CD4-positive, alpha-beta T cell treated with Interleukin-17A for 4 hours (primary cell): Measurements from ENCODE around the gene POU2AF3.

ENCODE experiments used
- DNase-seq: peaks from one replicate; pipeline ENCODE4 v3.0.0-alpha.2; 2020; ENCODE audit warnings: mixed read lengths

The POU2AF3 gene

DNA sequence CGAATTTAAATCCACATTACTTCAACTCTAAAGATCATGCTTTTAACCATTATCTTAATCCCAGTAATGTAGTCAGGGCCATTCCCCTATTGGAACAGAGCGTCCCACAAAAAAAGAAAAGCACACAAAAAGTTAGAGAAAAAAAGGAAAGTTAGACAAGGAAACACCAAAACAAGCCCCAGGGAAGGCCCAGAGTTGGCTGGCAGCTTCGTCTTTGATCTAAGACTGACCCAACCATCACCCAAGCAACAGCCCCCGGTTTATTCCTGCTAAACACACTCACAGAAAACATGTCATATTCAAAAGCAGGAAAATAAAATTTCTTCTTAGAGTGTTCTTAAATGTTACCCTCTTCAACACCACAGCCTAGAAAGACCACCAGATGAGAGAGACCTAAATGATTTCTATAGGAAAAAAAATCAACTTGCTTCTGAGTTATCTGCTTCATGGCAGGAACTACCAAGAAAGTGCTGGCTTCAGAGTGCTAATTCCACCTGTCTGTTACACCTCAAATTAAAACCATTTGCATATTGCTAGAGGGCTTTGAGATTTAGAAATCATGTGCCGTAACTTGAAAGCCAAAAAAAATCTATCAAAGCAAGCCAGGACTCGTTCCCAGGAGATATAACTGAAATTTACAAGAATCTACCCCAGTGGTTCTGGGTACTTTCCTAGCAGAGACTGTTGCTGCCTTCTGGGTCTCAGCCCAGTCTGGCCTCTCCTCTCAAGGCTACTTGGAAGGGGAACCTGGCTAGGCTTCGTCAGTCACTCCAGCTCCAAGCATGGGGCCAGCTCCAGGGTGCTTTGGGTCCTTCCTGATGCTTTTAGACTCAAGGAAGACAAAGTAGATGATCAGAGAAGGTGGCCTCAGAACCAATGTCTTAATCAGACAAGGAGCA is 31.2 kb downstream of the POU2AF3 start:
- no peak for DNase-seq

DNA sequence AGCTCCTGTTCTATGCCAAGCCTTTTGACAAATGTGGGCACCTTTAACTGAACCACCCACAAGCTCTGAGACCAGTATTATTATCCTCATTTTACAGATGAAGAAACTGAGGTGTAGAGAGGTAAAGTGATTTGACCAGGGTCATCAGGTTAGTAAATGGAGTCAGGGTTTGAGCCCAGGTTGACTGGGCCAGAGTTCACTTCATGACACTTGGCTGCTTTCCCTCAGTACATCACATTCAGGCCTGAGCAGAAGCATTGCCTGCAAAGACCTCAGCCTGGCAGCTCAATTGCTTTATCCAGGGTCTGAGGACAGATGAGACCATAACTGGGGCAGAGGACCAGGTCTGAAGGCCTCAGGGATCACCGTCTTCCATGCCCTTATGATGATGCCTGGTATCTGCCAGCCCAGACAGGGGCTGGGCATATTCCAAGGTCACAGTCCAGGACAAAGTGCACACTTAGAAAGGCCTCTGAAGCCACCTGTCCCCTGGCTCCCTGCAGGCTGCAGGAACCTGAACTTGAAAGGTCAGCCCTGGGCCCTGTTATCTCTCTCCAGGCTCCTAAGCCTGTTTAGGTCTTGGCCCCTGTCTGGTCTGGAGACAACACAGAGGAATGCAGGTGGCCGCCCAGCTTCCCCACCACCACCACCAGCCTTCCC is 32.0 kb downstream of the POU2AF3 start:
- DNase-seq, result no peak

- no peak for DNase-seq
Observed at GRCh38 chr11:111331711-111332479, 33.5 kb downstream of the POU2AF3 start.

DNA sequence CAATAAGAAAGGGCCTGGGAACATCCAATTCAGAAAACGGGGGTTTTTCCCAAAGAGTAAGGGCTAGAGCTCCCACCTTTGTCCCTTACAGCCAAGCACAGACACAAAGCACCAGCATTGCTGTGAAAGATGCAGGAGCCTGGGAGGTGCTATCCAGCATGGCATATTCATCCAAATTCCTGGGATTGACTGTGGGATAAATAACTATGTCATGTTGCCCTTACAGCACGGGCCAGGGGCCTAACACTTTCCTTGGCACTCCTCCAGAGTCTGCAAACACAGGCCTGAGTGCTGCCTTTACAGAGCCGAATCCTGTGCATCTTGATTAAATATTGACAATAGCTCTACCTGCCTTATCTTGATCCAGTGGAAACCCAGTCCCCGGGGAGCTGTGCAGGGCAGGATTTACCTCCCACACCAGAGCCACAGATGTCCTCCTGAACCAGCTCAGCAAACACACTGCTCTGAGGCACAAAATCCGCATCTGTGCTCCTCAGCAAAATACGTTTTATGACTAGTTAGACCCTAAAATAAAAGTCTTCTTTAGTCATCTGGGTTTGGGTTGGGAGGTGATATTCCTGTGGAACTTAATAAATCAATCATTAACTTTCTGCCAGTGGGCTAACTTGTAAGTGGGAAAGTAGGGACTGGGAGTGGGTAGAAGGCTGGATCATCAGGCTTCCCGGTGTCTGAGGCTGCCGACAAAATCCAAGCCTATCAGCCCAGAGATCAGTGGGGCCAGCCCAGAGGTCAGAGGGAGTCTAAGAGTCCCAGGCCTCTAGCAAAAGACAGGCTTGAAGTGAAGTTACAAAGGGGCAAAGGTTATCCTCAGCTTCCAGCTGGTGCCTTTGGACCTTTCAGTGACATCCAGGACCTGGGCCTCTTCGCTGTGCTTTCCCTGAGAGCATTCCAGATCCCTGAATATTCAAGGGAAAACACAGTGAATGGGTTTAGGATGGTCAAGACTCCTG is 36.5 kb downstream of the POU2AF3 start:
- no peak for DNase-seq

DNA sequence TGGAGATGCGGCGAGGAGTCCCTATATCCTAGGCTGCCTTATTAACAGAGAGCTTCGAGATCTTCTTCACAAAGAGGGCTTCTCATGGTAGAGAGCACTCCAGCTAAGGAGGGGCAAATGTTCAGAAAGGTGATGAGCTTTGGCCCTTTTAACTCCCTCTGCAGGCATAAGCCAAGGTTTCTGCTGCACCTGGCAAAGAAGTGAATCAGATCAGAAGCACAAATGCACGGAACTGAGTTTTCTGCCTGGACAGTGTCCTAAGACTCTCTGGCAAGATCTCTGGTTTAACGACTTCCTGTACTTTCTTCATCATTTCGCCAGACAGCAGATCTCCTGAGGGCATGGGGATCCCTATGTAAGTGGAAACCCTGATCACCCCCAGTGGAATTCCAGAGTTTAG is 37.2 kb downstream of the POU2AF3 start:
- DNase-seq, result no peak

GRCh38 chr11:111336062-111336461 is 37.7 kb downstream of the POU2AF3 start:
- DNase-seq, result no peak

GRCh38 chr11:111336582-111337256 is 38.4 kb downstream of the POU2AF3 start:
- no peak for DNase-seq

- DNase-seq, result no peak
Observed at GRCh38 chr11:111339758-111340388, 41.5 kb downstream of the POU2AF3 start.

GRCh38 chr11:111342329-111342728 is 44.0 kb downstream of the POU2AF3 start:
- DNase-seq, result no peak

GRCh38 chr11:111344032-111344431 is 45.7 kb downstream of the POU2AF3 start:
- DNase-seq, result no peak

DNA sequence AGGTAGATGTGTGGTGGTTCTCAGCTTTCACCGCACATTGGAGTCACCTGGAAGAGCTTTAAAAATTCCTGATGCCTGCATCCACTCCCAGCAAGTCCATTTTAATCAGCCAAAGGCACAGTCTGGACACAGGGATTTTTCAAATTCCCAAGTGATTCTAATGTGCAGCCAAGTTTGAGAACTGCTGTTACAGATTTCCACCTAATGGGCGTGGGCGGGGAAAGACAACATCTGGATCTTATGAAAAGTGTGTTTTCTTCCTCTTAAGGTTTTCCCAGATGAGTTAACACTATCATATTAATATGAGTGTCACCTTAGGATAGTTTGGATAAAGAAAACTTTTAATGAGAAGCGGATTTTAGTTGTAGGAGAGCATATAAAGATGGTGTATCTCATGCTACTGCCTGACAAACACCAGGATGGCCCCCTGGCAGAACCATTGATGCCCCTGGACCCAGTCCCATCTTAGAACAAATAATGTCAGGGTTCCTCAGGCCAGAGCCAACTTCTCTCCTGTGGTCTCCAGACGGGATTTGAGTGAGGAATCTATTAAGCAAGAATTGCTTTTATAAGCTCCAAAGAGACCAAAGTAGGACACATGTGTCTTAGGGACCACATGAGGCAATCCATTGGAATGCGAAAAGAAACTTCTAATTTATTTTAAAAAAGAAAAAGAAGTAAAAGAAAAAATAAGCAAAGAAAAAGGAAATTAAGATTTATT is 48.8 kb downstream of the POU2AF3 start:
- no peak for DNase-seq

GRCh38 chr11:111347723-111348115 is 49.4 kb downstream of the POU2AF3 start:
- DNase-seq, result no peak

- DNase-seq, result no peak
Observed at GRCh38 chr11:111348147-111348546, 49.8 kb downstream of the POU2AF3 start.

DNA sequence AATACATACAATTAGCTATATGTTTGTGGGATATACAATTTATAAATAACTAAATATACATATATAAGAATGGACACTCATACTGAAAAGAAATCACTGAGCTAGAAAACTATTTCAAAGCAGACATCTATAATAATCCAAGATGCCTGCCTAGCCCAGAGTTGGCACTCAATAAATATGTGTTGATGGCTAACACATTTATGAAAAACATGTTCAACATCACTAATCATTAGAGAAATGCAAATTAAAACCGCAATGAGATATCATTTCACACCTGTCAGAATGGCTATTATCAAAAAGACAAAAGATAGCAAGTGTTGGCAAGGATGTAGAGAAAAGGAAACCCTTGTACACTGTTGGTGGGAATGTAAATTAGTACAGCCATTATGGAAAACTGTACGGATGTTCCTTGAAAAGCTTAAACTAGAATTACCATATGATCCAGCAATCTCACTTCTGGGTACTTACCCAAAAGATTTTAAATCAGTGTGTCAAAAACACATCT is 50.9 kb downstream of the POU2AF3 start:
- DNase-seq, result no peak

- DNase-seq, result no peak
Observed at GRCh38 chr11:111350811-111351210, 52.5 kb downstream of the POU2AF3 start.

- no peak for DNase-seq
Observed at GRCh38 chr11:111351374-111352055, 53.2 kb downstream of the POU2AF3 start.

GRCh38 chr11:111352231-111352746 is 53.9 kb downstream of the POU2AF3 start:
- no peak for DNase-seq

DNA sequence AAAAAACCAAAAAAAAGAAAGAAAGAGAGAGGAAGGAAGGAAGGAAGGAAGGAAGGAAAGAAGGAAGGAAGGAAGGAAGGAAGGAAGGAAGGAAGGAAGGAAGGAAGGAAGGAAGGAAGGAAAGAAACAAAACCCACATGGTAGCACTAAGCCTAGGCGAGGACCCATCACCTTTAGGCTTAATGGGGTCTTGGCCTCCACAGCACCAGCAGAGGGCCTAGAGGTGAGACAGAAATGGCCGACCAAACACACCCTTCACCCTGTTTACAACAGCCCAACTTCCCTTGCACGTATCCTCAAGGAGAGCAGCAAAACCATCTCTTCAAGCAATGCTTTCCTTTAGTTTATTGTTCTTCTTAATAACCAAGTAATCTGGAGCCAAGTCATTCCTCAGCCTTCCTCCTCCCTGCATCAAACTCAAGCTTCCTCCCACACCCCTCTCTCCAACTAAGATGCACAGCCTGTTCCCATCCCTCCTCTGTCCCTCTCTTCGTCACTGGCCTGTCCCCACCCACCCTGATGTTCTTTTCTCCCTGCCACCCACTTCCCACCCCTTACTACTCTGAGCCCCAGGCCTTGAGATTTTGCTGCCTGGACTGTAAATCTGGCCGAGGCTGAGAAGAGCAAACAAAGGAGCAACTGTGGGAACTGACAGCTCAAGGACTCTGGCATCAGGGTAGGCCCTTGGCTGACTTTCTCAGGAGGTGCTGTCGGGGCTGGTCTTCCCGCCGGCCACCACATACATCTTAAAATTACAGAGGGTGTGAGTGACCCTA is 54.8 kb downstream of the POU2AF3 start:
- no peak for DNase-seq
